CD1c-positive myeloid dendritic cell (primary cell): ENCODE results near the gene AKAP1.

Experiments used
- DNase-seq: peaks from one replicate; pipeline ENCODE4 v3.0.0-alpha.2; 2016; ENCODE audit errors: extremely low spot score

The AKAP1 gene

DNA sequence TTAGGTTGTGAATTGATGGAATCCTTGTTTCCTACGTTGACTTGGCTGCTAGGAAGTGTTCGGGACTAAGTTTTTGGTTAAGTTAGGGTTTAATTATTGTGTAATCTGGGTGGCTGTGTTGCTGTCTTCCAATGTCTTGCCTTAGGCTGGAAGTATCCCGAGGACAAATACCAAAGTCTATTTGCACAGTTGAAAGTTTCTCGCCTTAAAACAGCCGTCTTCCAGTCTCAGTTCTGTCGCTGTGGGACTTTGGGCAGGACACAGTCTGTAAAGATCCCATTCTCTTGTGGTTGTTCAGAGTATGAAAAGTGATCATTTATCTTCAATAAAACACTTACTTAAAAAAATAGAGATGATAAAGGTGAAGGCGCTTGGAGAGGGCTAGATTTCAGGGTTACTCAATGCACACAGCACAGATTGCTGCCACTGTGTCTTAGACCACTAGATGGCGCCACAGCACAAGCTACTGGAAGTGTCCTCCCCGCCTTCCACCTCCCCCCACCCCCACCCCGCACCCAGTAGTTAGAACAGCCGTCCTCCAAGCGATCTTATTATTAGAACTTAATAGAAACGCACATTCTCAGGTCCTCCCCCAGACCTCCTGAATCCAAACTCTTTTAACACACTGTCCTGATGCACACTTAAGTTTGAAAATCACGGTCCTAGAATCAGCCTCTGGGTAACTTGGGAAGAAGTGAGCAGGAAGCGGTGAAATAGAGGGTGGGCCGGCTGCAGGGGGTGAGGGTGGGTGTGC lies 45.8 kb downstream of the AKAP1 start:
- DNase-seq = peak; percentile 87

DNA sequence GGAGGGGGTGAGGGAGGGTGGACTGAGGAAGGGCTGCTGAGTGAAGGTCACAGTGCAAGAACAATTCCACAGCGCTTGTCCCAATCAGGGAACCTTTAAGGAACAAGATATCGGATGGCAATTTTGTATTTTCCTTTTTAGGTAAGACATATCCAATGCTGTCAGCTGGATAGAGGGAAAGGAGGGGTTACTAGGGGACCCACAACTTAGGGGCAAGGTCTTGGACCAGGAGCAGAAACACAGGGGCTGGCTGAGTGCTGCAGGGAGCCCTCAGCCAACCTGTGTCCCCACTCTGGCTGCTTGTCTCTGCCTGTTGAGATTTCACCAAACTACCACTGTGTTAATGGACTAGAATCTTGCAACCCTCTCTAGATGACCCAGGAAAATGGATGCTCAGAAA lies 47.6 kb downstream of the AKAP1 start:
- no peak for DNase-seq

DNA sequence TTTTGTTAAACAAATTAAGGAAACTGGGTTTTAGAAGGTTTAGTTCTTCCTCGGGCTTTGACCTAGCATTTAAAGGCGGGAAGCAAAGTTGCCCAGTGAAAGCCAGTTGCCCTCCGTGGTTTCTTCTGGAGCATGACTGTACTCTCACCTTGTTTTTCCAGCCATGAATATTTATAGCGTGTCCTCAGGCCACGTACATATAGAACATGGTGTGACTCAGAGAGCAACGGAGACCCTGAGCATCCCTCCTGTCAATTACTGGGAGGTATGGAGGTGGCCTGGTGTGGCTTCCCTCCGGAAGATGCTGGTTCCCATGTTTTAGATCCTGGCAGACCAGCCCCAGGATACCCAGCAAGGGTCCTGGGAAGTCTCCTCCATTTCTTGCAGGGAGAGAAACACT lies 48.4 kb downstream of the AKAP1 start:
- no peak for DNase-seq

DNA sequence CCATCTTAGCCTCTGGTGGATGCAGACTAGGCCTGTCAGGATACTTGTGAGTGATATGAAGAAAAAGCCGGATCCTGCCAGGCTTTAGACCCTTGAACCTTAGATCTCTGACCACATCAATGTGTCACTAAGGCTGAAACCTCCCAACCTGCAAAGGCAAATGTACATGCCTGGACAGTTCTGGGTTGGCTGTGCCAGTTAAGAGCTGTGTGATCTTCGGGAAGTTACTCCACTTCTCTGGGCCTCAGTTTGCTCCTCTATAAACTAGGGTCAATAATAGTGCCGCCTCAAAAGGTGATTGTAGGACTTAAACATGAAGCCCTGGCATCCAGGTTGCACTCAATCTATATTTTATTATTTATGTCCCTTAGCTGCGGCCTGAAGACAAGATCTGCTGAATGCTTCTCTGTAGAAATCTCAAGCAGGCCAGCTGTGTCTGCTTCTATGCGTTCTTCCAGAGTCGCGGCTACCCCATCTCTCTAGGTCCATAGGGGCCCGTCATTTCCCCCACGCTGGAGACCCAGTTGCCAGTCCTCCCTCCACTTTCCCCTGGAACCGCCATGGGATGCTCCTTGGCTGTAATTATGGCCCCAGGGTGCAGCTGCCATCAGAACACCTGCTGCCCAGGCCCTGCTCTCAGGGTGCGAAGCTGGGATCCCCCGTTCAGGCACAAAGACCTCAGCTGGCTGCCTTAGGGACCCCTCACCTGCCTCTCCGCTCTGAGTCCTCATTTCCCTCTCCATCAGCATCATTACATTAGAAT lies 50.2 kb downstream of the AKAP1 start:
- no peak for DNase-seq

DNA sequence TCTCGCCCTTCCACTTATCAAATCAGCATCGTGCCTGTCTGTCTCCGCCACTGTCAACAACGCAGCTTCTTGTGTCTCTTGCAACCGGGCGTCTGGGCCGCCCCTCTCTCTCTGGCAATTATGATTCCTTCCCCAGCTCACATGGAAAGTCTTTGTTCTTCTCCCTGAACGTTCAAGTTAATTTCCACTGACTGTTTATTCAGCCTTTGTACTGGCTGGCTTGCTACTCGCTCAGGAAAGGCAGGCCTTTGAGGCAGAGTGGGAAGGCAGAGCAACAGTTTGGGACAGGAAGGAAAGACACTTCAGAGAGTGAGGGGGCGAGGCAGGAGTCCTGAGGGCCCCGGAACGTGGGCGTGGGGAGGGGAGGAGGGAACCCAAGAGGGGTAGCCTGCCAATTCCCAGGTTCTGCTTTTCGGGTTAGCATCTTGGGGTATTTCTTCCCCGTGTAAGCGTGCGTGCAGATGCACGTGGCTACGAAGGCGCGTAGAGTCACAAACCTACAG lies 50.8 kb downstream of the AKAP1 start:
- peak; percentile 88 for DNase-seq

DNA sequence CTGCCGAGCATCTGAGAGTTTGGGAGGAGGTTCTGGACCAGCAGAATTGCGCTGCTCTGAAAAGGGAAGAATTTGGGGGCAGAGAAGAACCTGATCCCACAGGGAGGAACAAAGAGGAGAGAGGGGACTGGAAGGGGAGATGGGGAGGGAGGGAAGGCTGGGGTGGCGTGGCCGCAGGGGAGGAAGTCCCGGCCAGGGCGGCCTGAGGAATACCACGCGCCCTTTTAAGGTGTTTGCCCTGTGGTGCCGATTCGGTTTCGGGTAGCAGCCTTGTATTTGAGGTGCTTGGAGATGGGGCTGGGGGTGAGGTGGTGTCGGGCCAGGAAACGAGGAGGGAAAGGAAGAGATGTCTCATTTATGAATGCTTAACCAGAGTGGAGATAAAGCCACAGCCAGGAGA lies 51.3 kb downstream of the AKAP1 start:
- no peak for DNase-seq

DNA sequence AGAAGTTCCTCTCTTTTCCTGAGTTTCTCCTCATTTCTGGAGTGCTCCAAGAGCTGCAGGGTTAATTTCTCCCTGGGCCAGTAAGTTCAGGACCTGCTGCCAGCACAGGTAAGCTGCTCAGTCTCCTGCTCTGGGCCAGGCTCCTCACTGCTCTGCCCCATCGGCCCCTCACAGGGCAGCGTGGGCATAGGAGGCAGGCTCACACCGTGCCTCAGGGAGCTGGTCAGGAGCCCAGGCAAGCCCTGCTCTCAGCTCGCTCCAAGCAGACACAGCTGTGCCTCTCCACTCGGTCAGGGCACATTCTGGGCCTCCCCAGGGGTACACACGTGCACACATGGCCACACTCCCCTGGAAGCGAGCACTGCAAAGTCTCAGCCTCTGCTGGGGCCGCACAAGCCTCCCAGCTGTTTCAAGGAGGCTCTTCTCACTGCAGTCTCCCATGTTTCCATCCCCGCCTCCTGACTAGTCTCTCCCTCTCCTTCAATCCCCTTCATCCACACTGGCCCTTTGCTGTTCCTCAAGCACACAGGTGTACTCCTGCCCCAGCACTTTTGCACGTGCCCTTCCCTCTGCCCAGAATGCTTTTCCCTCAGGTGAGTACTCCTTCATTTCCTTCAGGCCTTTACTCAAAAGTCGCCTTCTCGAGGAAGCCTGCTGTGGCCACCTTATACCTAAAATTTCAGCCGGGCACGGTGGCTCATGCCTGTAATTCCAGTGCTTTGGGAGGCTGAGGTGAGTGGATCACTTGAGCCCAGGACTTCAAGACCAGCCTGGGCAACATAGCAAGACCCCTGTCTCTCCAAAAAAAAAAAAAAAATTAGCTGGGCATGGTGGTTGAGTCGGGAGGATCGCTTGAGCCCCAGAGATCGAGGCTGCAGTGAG lies 53.2 kb downstream of the AKAP1 start:
- no peak for DNase-seq

DNA sequence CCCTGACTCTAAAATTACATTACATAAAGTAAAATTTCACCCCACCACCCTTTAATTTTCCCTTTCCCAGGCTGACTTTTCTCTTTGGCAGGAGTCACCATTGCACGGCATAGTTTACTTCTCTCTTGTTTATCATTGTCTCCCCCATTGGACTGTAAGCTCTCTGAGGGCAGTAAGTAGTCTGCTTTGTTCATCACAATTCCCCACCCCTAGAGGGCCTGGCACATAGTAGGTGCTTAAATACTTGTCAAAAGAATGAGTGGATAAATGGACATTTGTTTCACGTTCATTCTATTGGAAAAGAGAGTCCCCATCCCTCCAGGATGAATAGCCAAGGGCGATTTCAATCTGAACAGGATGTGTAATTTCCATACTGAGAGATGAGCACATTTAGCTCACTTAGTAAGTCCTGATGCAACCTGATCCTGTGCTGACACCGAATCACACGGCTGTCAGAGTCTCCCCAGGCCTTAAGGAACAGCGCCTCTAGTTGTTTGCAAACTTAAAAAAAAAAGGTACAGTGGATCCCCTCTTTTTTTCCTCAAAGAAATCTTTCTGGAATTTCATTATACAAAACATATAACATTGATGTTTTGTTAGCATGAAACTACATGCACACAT lies 54.0 kb downstream of the AKAP1 start:
- DNase-seq = no peak

DNA sequence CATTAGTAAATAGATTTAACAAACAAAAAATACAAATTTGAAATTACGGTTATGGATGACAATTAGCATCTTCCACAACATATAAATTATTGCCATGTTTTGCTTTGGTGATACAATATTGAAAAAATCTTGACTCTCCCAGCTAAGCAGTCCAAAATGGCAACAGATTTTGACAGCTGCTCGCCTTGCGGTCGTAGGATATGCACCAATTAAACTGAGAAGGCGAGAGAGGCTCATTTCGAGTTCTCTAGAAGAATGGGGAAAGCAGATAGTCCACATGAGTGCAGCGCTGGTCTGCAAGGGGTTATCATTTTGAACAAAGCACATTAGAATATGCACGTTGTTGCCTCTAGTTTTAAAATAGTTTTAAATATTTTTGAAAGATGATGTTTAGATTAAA lies 55.3 kb downstream of the AKAP1 start:
- no peak for DNase-seq

DNA sequence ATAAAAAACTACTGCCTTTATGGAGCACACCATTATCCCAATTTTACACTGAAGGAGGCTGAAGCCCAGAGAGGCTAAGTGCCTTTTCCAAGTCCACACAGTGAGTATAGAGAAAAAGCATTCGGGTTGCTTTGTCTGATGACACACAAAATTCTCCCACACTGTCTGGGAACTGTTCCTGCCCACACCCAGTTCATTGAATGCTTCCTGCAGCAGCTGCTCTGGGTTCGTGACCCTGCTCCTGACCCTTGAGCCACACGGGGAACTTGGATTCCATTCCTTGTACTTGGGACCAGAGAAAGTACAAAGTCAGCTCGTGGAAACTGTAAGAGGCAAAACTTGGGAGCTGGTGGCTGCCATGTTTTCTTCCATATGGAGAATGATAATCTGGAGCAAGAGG lies 57.9 kb downstream of the AKAP1 start:
- peak; percentile 71 for DNase-seq

DNA sequence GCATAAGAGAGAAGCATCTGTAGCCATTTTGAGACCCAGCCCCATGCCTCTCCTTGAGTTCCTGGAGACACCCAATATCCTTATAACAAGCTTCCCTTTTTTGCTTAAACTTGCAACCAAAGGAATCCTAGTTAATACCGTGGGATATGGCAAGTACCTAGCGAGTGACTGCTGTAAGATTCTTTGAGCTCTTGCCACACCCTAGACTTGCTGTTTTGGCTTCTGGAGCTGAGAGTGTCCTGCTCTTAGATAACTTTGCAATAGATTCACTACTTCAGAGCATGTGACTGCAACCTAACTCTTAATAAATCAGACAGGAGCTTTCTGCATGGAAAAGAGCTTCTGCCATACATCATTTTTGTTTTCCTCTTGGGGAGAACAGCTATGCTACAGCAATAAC lies 58.3 kb downstream of the AKAP1 start:
- DNase-seq = peak; percentile 17

DNA sequence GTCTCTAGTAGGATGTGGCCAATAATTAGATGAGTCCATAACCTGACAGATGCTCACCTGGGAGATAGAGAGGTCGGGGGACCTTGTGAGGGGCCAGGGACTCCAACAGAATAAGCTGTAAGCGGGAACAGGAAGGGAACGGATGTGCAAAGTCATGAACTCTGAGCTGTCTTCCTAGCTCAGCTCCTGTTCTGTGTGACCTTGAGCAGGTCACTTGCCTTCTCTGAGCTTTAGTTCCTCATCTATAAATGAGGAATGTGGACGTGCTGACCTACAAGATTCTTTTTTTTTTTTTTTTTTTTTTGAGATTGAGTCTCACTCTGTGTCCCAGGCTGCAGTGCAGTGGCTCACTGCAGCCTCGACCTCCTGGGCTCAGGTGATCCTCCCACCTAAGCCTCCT lies 58.9 kb downstream of the AKAP1 start:
- DNase-seq = peak; percentile 4

DNA sequence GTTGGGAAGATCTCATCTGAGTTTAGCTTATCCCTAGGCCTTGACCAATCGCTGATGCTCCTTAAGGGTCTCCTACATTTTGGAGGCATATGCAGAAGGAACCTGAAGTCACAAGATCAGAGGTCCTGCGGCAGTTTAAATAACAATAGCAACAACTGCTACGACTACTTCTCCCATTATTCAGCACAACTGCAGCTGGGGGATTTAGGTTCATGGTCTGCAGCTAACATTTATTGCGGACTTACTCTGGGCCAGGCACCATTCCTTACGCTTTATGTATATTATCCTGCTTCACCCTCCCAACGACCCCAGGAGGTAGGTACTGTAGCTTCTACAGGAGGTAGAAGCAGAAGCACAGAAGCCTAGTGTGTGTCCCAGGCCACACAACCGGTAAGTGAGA lies 59.5 kb downstream of the AKAP1 start:
- no peak for DNase-seq

DNA sequence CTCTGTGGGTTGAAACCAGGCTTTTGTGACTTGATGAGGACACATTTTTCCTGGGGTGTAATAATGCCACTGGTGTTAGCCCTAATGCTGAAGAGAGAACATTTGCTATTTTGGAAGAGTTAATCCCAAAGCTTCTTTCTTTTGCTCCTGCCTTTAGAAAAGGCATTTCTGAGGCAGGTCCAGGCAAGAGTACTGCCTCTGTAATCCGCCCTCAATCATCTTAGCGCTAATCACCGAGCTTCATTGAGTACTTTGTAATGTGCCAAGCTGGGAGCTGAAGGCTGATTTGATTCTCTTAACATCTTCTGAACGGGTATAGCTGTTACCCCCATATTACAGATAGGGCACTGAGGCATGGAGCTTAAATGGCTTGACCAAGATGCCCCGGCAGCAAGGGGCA lies 60.3 kb downstream of the AKAP1 start:
- DNase-seq = no peak

DNA sequence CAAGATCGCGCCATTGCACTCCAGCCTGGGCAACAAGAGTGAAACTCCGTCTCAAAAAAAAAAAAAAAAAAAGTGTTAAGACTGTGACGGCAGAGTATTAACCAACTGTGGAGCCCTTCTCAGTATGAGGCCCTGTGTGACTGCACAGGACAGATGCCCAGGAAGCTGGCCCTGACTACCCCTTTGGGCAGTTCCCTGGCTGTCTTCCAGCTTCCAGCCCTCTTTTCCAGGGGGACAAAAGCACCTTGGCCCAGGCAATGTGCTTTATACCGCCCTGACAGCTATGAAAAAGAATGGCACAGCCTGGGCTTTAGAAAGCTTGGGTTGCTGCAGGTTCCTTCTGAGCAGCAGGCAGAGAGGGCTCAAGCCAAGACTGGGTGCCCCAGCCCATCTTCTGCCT lies 61.2 kb downstream of the AKAP1 start:
- no peak for DNase-seq

DNA sequence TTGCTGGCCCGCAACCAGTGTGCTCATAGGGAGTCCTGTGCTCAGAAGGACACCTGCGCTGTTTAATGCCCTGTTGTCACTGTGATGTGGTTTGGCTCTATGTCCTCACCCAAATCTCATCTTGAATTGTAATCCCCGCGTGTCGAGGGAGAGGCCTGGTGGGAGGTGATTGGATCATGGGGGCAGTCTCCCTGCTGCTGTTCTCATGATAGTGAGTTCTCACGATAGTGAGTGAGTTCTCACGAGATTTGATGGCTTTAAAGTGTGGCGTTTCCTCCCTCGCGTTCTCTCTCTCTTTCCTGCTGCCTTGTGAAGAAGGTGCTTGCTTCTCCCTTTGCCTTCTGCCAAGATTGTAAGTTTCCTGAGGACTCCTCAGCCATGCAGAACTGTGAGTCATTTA lies 66.8 kb downstream of the AKAP1 start:
- DNase-seq = no peak

DNA sequence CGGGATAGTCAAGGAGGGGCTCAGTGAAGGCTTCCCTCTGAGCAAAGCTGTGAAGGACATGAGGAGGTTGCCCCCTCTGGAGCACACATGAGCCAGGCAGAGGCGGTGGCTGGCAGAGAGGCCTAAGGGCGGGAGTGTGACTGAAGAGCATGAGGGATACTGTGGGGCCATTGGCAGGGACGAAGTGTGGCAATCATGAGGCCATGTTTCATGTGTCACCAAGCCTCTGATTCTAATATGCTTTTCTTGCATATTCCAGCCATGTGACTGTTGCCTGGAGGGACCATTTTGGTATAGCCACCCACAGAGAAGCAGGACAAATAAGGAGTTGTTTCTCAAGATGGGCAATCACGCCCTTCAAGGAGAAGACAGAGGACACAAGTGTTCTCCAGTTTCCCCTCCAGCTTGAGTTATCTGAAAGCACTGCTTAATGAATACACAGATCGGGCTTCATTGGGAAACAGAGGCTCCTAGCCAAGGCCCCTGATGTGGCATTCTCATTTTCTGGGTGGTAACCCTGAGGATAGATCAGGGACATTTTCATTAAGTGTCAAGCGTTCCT lies 68.0 kb downstream of the AKAP1 start:
- no peak for DNase-seq

DNA sequence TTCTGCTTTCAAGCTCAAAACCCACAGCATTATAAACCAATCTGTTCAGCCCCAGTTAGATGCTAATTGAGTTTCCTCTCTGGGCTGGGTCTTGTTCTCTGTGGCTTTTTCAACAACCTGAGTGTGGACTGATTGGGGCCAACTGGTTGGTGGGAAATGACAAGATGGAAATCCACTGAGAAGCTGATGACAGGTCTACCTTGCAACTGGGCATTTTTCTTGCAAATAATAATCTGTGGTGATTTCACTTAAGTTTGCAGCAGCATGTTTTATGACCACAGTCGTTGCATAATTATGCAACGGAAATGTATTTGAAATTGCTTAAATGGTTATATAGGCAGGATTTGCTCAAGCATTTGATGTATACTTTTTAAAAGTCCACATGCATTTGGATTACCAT lies 69.9 kb downstream of the AKAP1 start:
- DNase-seq = no peak

DNA sequence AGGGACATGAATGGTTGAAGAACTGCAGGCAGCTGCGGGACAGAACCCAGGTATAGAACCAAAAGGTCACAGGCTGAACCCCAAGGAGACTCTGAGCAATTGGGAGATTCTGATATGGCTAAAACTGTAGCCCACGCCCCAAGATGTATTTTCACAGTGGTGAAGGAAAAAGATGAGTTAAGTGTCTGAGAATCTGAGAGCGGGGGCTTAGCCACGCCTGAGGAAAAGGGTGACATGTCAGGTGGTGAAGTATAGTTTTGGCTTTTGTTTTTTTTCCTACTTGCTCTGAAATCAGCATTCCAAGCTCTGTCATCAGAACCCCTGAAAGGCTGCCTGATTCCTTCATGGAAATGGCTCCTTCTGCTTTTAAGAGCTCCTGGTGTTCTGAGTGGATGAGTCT lies 73.3 kb downstream of the AKAP1 start:
- DNase-seq = no peak

DNA sequence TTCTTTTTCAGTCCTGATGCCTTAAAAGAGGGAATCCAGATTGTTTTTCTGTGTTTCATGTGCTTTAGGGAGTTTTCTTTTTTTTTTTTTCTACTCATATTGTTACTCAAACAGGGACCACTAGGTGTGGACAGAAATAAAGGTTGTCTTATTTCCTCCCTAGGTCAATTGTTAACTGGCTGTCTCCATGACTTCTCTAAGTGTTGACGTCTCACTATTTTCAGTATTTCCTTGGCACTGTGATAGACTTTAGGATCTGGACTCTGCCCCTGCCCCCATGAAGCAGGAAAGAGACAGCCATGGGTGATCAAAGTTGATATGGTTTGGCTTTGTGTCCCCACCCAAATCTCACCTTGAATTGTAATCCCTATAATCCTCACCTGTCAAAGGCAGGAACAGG lies 73.7 kb downstream of the AKAP1 start:
- no peak for DNase-seq

DNA sequence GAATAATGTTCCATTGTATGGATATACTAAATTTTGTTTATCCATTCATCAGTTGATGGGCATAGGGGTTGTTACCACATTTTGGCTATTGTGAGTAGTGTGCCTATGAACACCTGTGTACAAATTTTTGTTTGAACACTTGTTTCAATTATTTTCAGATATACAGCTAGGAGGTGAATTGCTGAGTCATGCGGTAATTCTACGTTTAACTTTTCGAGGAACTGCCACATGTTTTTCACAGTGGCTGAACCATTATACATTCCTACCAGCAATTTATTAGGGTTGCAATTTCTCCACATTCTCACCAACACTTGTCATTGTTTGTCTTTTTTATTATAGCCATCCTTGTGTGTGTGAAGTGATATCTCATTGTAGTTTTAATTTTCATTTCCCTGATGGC lies 75.6 kb downstream of the AKAP1 start:
- DNase-seq = no peak

DNA sequence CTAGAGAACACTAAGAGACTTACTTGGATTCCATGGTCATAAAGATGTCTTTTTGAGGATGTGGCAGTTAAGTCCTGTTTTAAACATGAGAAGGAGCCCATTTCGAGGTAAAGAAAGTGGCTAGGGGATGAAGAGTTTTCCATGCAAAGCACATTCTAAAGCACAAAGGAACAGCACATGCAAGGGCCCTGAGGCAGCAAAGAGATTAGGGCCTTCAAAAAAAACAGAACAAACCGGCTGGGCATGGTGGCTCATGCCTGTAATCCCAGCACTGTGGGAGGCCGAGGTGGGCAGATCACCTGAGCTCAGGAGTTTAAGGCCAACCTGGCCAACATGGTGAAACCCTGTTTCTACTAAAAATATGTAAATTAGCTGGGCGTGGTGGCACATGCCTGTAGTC lies 79.8 kb downstream of the AKAP1 start:
- DNase-seq = no peak
